Measurements from ENCODE around the gene TPST2.

The TPST2 gene

GRCh38 chr22:26580240-26580962 lies 9.5 kb downstream of the TPST2 start:
- no peaks in the 10 kb centered on the region for H3K9me3 ChIP-seq (ENCODE audit: low read depth, low read length)
- H3K36me3 ChIP-seq (ENCODE audit: insufficient read depth, low read length): no peaks in the 10 kb centered on the region
- H3K27ac ChIP-seq: no peak overlapping the region
- no peak overlapping the region for H3K4me3 ChIP-seq
- no peak for TF ChIP-seq POLR2AphosphoS5 (IDR thresholded peaks at IDR 0.05; ENCODE audit: borderline replicate concordance, low read depth, low read length)
- TF ChIP-seq FOXP2 (optimal IDR thresholded peaks at IDR 0.05; ENCODE audit: control extremely low read depth, extremely low read length, insufficient read depth): no peak
- TF ChIP-seq EZH2 (IDR thresholded peaks at IDR 0.05): no peak
- no peak overlapping the region for H3K9ac ChIP-seq (ENCODE audit: insufficient read length)
- DNase-seq (ENCODE audit: low read depth, low spot score): no peak

DNA sequence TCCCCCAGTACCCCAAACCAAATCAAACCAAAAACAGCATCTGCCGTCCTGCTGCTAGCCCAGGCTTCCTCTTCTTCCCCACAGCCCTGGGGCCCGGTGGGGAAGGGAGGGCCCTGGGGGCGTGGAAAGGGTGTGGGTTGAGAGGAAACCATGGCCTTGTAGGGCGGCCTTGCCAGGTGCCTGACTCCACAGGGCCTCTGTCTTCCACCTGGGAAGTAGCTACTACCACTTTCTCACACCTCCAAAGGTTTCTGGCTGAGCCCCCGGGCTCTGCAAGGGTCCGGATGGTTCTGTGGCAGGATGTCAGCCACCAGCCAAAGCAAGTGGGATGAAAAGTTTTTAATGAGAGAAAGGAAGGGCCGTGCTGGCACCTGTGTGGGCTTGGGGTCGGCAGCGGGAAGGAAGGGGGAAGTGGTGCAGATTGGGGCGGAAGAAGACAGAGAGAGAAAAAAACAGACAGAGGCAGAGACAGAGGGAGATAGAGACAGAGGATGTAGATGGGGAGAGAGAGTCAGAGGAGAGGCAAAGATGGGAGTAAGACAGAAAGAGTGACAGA lies 10.5 kb downstream of the TPST2 start:
- Histone ChIP-seq H3K9me3 (ENCODE audit: low read depth, low read length) (no peaks in the 10 kb centered on the region), H3K4me3 (no peak overlapping the region), H3K36me3 (ENCODE audit: insufficient read depth, low read length) (no peaks in the 10 kb centered on the region), H3K27ac (no peak overlapping the region), H3K9ac (ENCODE audit: insufficient read length) (no peak overlapping the region)
- TF ChIP-seq EZH2 (IDR thresholded peaks at IDR 0.05): no peak
- TF ChIP-seq POLR2AphosphoS5 (IDR thresholded peaks at IDR 0.05; ENCODE audit: borderline replicate concordance, low read depth, low read length): no peak
- no peak for TF ChIP-seq FOXP2 (optimal IDR thresholded peaks at IDR 0.05; ENCODE audit: control extremely low read depth, extremely low read length, insufficient read depth)
- DNase-seq (ENCODE audit: low read depth, low spot score): no peak

DNA sequence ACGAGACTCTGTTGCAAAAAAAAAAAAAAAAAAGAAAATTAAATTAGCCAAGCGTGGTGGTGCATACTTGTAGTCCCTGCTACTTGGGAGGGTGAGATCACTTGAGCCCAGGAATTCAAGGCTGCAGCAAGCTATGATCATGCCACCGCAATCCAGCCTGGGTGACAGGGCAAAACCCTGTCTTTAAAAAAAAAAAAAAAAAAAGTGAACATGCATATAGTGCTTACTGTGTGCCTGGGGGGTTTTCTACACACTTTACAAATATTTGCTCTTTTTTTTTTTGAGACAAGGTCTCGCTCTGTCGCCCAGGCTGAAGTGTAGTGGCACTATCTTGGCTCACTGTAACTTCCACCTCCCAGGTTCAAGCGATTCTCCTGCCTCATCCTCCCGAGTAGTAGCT lies 12.9 kb downstream of the TPST2 start:
- no peaks in the 10 kb centered on the region for H3K36me3 ChIP-seq (ENCODE audit: insufficient read depth, low read length)
- H3K4me3 ChIP-seq: no peak overlapping the region
- no peak for TF ChIP-seq EZH2 (IDR thresholded peaks at IDR 0.05)
- TF ChIP-seq POLR2AphosphoS5 (IDR thresholded peaks at IDR 0.05; ENCODE audit: borderline replicate concordance, low read depth, low read length): no peak
- no peak for TF ChIP-seq FOXP2 (optimal IDR thresholded peaks at IDR 0.05; ENCODE audit: control extremely low read depth, extremely low read length, insufficient read depth)
- no peaks in the 10 kb centered on the region for H3K9me3 ChIP-seq (ENCODE audit: low read depth, low read length)
- H3K9ac ChIP-seq (ENCODE audit: insufficient read length): no peak overlapping the region
- no peak for DNase-seq (ENCODE audit: low read depth, low spot score)
- no peak overlapping the region for H3K27ac ChIP-seq

- DNase-seq (ENCODE audit: low read depth, low spot score): no peak
- Histone ChIP-seq H3K9ac (ENCODE audit: insufficient read length) (no peak overlapping the region), H3K9me3 (ENCODE audit: low read depth, low read length) (no peaks in the 10 kb centered on the region), H3K27ac (no peak overlapping the region), H3K36me3 (ENCODE audit: insufficient read depth, low read length) (no peaks in the 10 kb centered on the region), H3K4me3 (no peak overlapping the region)
- no peak for TF ChIP-seq EZH2 (IDR thresholded peaks at IDR 0.05)
- no peak for TF ChIP-seq FOXP2 (optimal IDR thresholded peaks at IDR 0.05; ENCODE audit: control extremely low read depth, extremely low read length, insufficient read depth)
- TF ChIP-seq POLR2AphosphoS5 (IDR thresholded peaks at IDR 0.05; ENCODE audit: borderline replicate concordance, low read depth, low read length): no peak
Measured at GRCh38 chr22:26576026-26576680, 13.8 kb downstream of the TPST2 start.

DNA sequence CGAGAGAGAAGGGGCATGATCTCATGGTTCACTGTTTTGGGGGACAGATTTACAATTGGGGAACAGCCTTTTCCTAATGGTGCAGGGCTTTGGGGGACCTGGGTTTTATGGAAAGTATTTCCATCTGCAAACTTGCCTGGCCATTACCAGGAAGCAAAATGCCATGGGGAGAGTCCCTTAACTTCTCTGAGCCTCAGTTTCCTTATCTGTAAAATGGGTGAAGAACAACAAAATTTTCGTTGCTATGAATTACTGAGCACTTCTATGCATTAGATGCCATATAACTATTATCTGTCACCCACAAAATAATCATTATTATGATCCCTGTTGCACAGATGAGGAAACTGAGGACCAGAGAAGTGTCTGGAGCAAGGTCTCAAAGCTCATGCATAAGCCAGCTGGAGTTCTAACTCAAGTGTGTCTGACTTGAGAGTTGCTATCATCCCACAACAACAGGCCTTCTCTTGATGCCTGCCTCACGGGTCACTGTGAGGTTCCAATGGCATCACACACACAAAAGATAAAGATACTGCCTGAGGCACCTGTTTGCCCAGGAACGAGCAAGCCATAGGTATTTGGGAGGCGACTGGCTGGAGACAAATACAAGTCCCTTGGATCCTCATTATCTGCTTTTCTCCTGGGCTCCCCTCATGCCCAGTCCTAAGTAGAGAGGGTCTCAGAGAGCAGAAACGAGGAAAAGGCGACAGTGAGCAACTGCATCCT lies 15.8 kb downstream of the TPST2 start:
- TF ChIP-seq POLR2AphosphoS5 (IDR thresholded peaks at IDR 0.05; ENCODE audit: borderline replicate concordance, low read depth, low read length): no peak
- H3K9me3 ChIP-seq (ENCODE audit: low read depth, low read length): no peaks in the 10 kb centered on the region
- no peaks in the 10 kb centered on the region for H3K36me3 ChIP-seq (ENCODE audit: insufficient read depth, low read length)
- H3K9ac ChIP-seq (ENCODE audit: insufficient read length): no peak overlapping the region
- DNase-seq (ENCODE audit: low read depth, low spot score): no peak
- H3K4me3 ChIP-seq: no peak overlapping the region
- H3K27ac ChIP-seq: no peak overlapping the region

DNA sequence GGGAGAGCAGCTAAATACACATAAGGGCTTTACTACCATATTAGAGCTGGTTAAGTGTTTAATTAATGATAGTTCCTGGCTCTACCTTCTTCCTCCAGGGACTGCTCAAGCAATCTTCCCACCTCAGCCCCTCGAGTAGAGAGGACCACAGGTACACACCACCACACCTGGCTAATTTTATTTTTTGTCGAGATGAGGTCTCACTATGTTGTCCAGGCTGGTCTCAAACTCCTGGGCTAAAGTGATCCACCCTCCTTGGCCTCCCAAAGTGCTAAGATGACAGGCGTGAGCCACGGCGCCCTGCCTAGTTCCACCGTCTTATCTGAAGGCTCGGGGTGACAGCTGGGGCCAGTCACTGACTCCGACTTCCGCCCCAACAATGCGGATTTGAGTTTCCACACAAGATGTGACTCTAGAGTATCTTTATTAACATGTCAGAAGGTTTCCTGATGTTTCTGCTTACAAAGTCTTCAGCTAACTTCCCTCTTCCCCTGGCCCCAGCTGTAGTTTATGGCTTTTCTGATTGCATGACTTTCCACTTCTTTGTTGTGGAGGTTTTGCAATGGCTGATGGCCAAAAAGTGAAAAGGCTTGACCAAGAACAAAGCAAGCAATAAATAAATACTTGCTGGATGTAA lies 16.8 kb downstream of the TPST2 start:
- Histone ChIP-seq H3K27ac (no peak overlapping the region), H3K4me3 (no peak overlapping the region), H3K9me3 (ENCODE audit: low read depth, low read length) (no peaks in the 10 kb centered on the region), H3K36me3 (ENCODE audit: insufficient read depth, low read length) (no peaks in the 10 kb centered on the region), H3K9ac (ENCODE audit: insufficient read length) (no peak overlapping the region)
- no peak for DNase-seq (ENCODE audit: low read depth, low spot score)
- no peak for TF ChIP-seq EZH2 (IDR thresholded peaks at IDR 0.05)
- no peak for TF ChIP-seq POLR2AphosphoS5 (IDR thresholded peaks at IDR 0.05; ENCODE audit: borderline replicate concordance, low read depth, low read length)
- TF ChIP-seq FOXP2 (optimal IDR thresholded peaks at IDR 0.05; ENCODE audit: control extremely low read depth, extremely low read length, insufficient read depth): no peak

- no peak overlapping the region for H3K27ac ChIP-seq
- H3K36me3 ChIP-seq (ENCODE audit: insufficient read depth, low read length): no peaks in the 10 kb centered on the region
- no peak for DNase-seq (ENCODE audit: low read depth, low spot score)
- no peak overlapping the region for H3K4me3 ChIP-seq
- TF ChIP-seq FOXP2 (optimal IDR thresholded peaks at IDR 0.05; ENCODE audit: control extremely low read depth, extremely low read length, insufficient read depth) (no peak), POLR2AphosphoS5 (IDR thresholded peaks at IDR 0.05; ENCODE audit: borderline replicate concordance, low read depth, low read length) (no peak), EZH2 (IDR thresholded peaks at IDR 0.05) (no peak)
- no peaks in the 10 kb centered on the region for H3K9me3 ChIP-seq (ENCODE audit: low read depth, low read length)
- H3K9ac ChIP-seq (ENCODE audit: insufficient read length): no peak overlapping the region
Measured at GRCh38 chr22:26570864-26571525, 18.9 kb downstream of the TPST2 start.
